NCI-H446 (cell line): ENCODE measurements around the gene MAPK7.

ENCODE experiments used
- DNase-seq, 2 experiments: peaks; one replicate each; lab custom pipeline; 2025; lab: John Stamatoyannopoulos, UW

Gene MAPK7

DNA sequence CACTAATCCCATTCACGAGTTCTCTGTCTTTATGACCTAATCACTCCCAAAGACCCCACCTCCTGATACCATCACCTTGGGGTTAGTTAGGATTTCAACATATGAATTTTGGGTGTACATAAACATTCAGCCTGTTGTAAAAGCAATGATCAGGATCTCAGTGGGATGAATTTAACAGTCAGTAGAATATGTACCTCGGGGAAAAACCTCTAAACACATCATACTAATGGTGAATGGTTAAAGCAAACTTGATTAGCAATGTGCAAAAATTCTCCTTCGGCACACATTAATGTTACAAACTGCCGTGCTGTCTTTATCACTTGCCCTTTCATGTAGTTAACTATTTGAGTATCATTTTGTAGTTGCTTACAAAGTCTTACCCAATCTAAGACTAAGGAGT, 42.9 kb downstream of the MAPK7 start:
- DNase-seq, result no peak

DNA sequence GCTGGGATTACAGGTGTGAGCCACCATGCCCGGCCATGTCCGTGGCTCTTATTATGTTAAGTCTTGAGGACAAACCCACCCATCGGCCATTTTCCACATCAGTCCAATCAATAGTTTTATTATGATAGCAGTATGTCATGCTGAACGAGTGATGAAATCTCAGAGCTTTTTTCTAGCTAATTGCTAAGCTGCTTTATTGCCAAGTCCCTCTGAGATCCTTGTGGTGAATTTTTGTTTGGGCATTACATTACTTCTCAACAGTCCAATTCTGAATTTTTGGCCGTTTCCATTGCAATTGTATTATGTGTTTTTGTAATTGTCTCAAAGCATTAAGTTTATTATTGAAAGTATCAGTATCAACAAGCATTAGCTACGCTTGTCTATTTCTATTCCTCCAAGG, 43.6 kb downstream of the MAPK7 start:
- no peak for DNase-seq

DNA sequence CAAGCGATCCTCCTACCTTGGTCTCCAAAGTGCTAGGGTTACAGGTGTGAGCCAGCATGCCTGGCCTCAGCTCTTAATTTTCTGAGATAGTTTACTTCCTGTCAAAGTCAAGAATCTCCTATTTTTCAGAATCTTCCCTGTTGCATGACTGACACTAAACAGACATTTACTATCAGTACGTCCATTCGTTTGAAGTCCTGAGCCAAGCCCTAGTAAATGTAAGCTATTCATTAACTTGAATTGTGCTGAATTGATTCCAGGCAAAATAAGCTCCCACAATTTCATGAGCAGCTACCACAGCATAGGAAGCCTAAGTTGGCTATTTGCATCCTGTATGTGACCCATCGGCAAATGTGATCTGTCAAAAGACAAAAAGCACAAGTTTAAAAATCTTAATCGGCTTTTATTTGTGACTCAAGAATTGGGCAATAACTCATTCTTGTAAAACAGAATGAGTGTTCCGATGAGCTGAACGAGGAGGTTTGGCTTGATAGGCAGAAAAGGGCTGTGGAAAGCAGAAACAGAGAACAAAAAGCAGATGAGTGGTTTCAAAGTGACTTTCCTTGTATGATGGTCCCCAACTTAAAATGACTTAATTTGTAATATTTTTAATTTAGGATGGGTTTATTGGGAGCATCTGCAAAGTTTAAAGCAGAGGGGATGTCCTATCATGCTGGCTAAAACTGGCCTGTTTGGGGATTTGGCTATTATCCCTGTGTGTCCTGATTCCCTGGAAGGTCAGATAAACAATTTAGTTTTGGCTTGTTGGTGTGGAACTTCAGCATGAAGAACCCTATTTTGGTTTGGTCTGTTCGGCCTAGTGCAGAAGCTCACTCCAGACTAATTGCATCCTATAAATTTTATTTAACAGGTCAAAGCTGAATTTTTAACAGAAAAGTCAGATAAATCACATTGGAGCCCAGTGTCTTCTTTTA, 46.9 kb downstream of the MAPK7 start:
- no peak for DNase-seq

GRCh38 chr17:19426631-19427030, 48.3 kb downstream of the MAPK7 start:
- no peak for DNase-seq

DNA sequence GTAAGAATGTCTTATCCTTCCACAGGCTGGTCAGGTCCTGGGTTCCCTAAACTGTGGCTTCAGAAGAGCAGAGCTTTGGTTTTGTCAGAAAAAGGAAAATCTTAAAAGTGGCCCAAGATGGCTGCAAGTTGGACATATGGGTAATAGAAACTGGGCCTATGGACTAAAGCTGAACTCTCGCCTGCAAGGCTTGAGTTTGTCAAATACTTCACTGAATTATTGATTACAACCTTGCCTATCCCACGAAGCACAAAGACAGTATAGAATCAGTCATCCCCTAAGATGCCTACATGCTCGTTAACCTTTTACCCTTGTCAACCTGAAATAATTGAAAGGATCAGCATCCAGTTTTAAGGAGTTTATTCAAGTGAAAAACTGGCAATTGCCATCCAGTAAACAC, 53.4 kb downstream of the MAPK7 start:
- DNase-seq, result no peak
